Activated CD4-positive, CD25-positive, alpha-beta regulatory T cell treated with anti-CD3 and anti-CD28 coated beads, Interleukin-2, amount 50 U/mL, for 16 hours (primary cell): Measurements from ENCODE around the gene PCYT2.
"Not testable (repeated sequence)": the region's sequence is repeated elsewhere in the genome, so short reads cannot be mapped to it uniquely, and the experiment has no call there.

ENCODE experiments used
- DNase-seq: peaks from one replicate; pipeline ENCODE4 v3.0.0-alpha.2; 2020; ENCODE audit warnings: low read depth, low spot score

Gene PCYT2

DNA sequence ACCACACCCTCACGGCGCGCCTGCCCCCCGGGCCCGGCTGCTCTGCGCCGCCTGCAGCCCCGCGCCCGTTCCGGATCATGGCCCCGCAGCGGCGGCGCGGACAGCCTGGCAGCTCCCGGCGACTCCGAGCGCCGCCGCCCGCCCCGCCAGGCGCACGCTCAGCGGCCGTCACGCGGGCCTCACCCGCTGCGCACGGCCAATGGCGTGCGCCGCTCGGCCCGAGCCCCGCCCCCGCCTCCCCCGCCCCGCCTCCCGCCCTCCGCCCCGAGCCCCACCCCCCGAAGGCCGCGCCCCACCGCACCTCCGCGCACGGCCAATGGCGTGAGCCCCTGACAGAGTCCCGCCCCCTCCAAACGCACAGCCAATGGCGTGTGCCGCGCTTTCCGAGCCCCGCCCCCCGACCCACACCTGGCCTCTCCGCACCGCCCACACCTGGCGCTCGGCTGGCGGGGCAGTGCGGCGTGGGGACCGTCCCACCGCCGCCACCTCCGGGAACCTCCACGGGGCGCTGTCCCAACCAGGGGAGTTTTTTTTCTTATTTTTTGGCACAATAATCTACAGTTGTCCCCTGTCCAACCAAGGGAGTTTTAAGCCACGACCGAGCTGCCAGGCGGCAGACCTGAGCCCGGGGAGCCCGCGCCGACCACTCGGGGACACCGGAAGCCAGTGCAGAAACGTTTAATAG lies at the start of gene PCYT2:
TSS of gene PCYT2 (minus strand) at position 123 of the 685 bp plus-strand sequence. CDS start at position 79, 44 bp downstream.
- DNase-seq = peak; percentile 87

DNA sequence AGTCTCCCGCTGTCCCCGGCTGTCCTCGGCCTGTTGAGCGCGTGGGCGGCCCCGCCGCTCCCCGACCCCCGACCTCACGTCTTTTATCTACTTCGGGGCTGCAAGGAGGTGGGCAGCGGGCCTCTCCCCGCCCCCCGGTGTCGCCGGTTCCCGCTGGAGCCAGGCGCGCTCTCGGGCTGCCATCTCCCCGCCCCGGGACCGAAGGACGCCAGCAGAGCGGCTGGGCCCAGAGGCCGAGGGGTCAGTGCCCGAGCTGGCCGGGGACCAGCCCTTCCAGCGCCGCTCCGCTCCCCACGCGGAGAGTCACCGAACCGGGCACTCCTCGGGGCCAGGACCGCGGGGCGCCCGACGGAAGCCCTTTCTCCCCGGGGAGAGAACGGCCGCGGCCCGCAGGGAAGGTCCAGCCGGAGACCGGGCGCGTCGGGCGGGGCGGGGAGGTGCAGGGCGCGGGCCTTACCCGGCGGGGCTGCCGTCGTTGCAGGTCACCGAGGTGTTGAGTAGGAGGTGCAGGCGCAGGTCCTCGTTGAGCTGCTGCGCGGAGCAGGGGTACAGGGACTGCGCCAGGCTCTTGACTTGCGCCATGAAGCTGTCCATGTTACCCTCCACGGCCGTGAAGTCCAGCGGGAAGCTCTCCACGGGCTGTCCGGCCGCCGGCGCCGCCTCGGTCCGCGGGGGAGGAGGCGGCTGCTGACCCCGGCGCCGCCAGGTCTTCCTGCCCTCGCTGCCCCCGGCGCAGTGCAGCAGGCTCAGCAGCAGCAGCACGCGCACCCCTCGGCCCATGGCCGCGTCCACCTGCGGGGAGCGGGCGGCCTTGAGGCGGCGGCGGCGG lies 49.1 kb upstream of the PCYT2 start:
- no peak for DNase-seq

DNA sequence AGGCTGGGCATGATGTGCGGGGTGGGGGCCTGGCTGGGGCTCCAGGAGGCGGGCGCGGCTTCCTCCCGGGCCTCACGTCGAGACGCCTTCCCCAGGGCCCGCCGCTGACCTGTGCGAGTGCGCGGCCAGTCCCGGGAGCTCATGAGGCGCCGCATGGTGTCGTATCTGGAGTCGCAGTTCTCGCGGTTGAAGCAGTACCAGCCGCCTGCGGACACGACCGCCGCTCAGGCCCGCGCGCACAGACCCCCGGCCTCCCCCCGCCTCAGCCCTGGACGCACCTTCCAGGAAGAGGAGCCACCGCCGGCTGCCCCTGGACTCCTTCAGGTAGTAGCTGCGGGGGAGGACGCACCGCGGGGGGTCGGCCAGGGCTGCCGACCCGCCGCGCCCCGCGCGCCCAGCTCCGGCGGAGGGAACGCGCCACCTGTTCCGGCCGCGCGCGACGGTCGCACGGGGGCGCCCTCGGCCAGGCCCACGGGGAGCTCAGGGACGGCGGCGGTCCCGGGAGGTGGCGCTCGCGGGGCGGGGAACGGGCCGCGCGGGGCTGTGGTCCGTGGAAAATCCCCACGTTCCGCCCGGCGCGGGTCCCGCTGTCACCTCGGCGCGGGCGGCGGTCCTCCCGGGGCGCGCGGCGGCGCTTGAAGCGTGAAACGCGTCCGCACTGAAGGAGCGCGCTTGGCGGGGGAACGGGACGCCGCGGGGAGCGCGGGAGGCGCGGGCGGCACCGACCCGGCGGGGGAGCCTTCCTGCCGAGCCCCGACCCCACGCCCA lies 48.3 kb upstream of the PCYT2 start:
- DNase-seq = peak; percentile 62

- no peak for DNase-seq
Measured at GRCh38 chr17:81958633-81959342, 47.6 kb upstream of the PCYT2 start.

- no peak for DNase-seq
Measured at GRCh38 chr17:81957691-81958432, 46.7 kb upstream of the PCYT2 start.

DNA sequence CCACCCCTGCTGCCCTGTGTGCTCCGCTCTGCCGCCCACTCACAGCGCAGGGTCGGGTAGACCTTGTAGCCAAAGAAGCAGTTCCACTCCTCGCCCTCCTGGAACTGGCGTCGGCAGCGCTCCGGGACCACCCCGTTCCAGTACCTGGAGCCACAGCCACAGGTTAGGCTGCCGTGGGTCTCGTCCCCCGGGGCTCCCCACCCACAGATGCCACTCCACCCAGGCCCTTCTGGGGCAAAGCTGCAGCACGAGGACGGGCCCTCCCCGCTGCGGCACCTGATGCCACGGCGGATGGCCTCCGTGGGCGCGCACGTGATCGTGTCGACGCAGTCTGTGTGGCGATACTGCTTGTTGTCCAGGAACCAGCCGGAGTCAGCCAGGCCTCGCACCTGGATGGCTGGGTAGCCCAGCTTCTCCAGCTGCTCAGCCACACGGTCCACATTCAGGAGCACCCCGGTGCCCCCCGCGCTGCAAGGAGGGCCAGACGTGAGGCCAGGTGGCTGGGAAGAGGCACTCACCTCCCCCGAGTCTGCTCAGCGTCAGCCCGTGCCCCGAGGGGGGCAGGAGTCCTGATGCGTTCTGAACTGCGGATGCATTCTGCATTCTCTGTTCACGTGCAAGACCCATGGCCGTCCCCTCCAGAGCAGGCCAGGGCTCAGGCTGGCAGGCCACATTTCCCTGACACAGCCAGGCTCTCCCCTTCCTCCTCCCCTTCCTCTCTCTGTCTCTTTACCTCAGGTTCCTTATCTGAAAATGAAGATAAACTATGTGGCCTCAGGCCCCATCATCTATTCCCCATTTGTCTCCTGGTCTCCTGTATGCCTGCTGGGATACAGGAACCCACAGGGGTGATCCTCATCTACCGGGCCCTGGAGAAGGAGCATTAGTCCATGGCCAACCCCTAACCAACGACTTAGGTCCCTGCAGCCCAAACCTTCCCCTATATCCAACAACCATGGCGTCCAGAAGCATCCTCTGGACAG lies 45.7 kb upstream of the PCYT2 start:
- no peak for DNase-seq

DNA sequence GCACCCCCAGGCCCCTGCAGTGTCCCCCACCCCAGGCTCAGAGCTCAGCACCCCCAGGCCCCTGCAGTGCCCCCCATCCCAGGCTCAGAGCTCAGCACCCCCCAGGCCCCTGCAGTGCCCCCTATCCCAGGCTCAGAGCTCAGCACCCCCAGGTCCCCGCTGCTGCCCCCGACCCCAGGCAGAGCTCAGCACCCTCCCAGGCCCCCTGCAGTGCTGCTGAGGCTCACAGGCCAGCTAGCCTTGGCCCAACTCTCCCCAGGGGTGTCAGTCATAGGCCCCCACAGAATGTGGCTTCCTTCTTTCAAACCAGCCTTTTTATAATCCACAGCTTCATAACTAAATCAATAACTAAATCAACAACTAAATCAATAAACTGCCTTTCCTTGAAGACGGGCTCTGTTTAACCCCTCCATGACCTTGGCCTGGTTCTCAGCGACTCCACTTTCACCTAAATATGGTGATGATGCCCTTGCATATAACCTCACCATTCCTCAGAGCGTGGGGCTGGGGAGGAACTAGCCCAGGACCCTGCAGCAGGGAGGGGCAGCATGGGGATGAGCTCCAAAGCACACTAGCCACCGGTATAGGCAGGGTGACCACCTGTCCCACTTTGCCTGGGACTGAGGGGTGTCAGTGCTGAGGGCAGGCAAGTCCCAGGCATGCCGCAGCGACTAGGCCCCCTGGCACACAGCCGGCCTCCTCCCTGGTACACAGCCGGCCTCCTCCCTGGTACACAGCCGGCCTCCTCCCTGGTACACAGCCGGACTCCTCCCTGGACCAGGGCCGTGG lies 44.8 kb upstream of the PCYT2 start:
- no peak for DNase-seq

GRCh38 chr17:81955058-81955681 lies 44.0 kb upstream of the PCYT2 start:
- DNase-seq = no peak

DNA sequence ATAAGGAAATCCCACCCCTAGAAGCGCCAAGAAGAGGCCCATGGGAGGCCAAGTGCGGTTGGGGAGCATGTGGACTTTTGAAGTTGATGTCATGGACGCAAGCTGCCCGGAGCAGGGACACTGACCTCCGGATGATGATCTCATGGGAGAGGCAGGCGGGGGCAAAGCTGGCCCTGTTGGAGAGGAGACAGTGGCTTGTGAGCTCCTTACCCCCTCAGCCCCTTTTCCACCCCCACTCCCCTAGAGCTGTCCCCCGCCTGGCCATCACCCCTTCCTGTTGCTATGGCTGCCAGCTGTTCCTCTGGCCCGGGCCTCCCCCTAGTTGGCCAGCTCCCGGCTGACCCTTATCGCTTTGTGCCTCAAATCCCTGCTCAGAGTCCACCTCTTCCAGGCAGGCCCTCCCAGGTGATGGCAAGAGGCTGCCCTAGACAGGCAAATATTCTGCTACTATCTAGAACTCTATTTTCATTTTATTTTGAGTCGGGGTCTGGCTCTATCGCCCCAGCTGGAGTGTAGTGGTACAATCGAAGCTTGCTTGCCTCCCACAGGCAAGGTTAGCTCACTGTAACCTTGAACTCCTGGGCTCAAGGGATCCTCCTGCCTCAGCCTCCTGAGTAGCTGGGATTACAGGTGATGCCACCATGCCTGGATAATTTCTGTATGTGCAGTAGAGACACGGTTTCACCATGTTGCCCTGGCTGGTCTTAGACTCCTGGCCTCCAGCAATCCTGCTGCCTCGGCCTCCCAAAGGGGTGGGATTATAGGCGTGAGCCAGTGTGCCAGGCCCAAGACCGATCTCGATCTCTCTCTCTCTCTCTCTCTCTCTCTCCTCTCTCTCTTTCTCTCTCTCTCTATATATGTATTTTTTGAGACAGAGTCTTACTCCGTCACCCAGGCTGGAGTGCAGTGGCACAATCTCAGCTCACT lies 43.2 kb upstream of the PCYT2 start:
- DNase-seq = no peak

- DNase-seq = not testable (repeated sequence)
Measured at GRCh38 chr17:81953443-81953842, 42.2 kb upstream of the PCYT2 start.

- no peak for DNase-seq
Measured at GRCh38 chr17:81952792-81953228, 41.6 kb upstream of the PCYT2 start.

GRCh38 chr17:81951785-81952684 lies 40.8 kb upstream of the PCYT2 start:
- no peak for DNase-seq

DNA sequence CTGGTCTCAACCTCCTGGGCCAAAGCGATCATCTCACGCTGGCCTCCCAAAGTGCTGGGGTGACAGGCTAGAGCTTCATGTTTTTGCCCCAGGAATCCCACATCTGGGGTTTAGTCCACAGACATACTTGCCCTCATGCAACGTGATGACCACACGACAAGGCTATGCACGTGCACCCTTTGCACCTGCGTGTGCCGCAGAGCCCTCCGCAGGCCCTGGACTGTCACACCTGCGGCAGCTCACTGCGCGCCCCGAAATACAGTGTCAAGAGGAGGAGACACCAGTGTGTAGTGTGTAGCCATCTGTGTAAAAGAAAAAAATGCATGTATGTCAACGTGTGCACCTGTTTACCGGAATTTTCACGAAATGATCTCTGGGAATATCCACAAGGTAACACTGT lies 39.3 kb upstream of the PCYT2 start:
- DNase-seq = no peak

DNA sequence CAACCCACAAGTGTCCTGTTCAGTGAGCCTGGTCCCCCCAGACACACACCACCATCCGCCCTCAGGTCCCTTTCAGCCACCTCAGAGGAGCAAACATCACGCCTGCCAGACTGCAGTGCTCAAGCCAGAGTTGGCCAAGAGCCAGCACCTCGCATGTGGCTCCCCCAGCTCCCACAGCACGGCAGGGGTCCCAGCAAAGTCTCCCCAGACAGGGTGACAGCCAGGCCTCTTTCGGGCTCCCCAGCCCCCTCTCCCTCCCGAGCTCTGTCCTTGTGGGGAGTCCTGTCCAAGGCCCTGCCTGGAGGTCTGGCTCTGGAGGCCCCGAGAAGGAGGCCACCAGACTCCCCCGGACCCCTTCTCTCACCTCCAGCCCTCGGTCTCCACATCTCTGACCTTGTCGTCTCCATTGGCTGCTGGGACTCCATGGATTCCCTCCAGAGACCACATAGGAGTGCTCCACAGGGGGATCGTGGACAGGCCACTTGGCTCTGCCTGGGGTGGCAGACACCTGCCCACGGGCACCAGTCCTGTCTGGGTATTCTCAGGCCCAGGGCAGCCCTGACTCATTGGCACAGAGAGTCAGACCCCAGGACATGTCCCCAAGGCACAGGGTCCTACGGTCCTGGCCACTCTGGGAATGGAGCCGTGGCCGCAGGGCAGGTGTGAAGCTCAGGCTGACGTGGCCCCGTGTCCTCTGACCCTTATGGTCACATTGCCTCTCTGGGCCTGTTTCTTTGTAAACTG lies 37.6 kb upstream of the PCYT2 start:
- DNase-seq = no peak

- DNase-seq = no peak
Measured at GRCh38 chr17:81947189-81947588, 36.0 kb upstream of the PCYT2 start, which contains the start of gene MYADML2. Gene MYADML2, minus strand, starts transcription at chr17:81947233. Its CDS starts 5,492 bp downstream, at chr17:81941741.
